Kidney (tissue), 14 donors: ENCODE measurements around the gene DROSHA. TPM values are rescaled to one million over a fixed set of nuclear protein-coding genes. Genes with fewer than 3 reads are reported as not detected.

Experiments used
- DNase-seq, 5 donors: peaks; one replicate each; pipeline ENCODE4 v3.0.0-alpha.2; 2013 to 2020
- FAIRE-seq: peaks from 2 replicates; lab custom pipeline; 2012; peaks lifted over from hg19 to GRCh38; lab: Jason Lieb, UNC
- H3K27ac ChIP-seq, 2 donors: one replicate each; pipeline ENCODE4 v1.7.0; 2013; ENCODE audit warnings: low read depth in 2 of 2, low read length in 2 of 2, inconsistent platforms in 1 of 2
- H3K27me3 ChIP-seq: one replicate; pipeline ENCODE4 v1.7.1; 2013; ENCODE audit warnings: low read length, inconsistent platforms; ENCODE audit not compliant: control insufficient read depth, insufficient read depth
- H3K36me3 ChIP-seq, 3 donors: one replicate each; pipeline versions ENCODE4 v1.7.0 to v1.7.1; 2013; ENCODE audit warnings: low read length in 3 of 3, control low read depth in 1 of 3, inconsistent platforms in 1 of 3; ENCODE audit not compliant: insufficient read depth in 3 of 3, control insufficient read depth in 2 of 3
- H3K4me1 ChIP-seq, 3 donors: one replicate each; pipeline versions ENCODE4 v1.7.0 to v1.7.1; 2013; ENCODE audit warnings: low read length in 3 of 3, inconsistent platforms in 1 of 3, low read depth in 1 of 3; ENCODE audit not compliant: control insufficient read depth in 2 of 3, insufficient read depth in 2 of 3
- H3K4me3 ChIP-seq, 3 donors: one replicate each; pipeline versions ENCODE4 v1.7.0 to v1.8.1; 2013; ENCODE audit warnings: low read length in 3 of 3, control low read depth in 1 of 3, inconsistent platforms in 1 of 3
- H3K9ac ChIP-seq, 3 donors: one replicate each; pipeline versions ENCODE4 v1.7.0 to v1.7.1; 2013; ENCODE audit warnings: low read length in 3 of 3, control low read depth in 1 of 3, inconsistent platforms in 1 of 3
- H3K9me3 ChIP-seq, 3 donors: one replicate each; pipeline versions ENCODE4 v1.7.0 to v1.7.1; 2013; ENCODE audit warnings: low read length in 3 of 3, control low read depth in 1 of 3, inconsistent platforms in 1 of 3; ENCODE audit not compliant: control insufficient read depth in 2 of 3, insufficient read depth in 1 of 3
- intact Hi-C: fragments of 100-400 bp; cut with DNase I; formaldehyde crosslinking; loops from one replicate; pipeline ENCODE4 v1.11.1; 2022
- polyA plus RNA-seq: library from polyadenylated mRNA; stranded (reverse); fragments of 350-450 nt; fragmentation: Illumina TruSeq; extraction: RNeasy Lipid Tissue Mini Kit (QIAGEN cat#74804); gene quantifications from one replicate; pipeline ENCODE4 v1.2.3, GENCODE V29; 2014; ENCODE audit warnings: low read depth, low replicate concordance; ENCODE audit not compliant: insufficient read depth
- total RNA-seq: library from RNA; stranded (reverse); fragmentation: NEBNext Ultra II Directional; extraction: Animal tissue kit (Norgen Biotek cat#: 25700); gene quantifications from one replicate; pipeline ENCODE4 v1.2.1, GENCODE V29; 2021
- TF ChIP-seq, protein P1 (sequence below): IDR thresholded peaks from 3 replicates; pipeline ENCODE4 v1.5.1; 2012; ENCODE audit warnings: mild to moderate bottlenecking, moderate library complexity, borderline replicate concordance; ENCODE audit not compliant: insufficient read depth; ENCODE audit errors: extremely low read depth
- donor health status: control.
- donor health status: control.
- donor health status: control.
- donor health status: control.
- donor health status: control.
- donor health status: DM: yes; HTN: yes; CAD: no.
- donor health status: Normal renal cell carcinoma (clear cell type).

Gene DROSHA
- total and polyA plus RNA-seq, 2 donors from 2014 or later = 39.9 to 51.6 TPM

DNA sequence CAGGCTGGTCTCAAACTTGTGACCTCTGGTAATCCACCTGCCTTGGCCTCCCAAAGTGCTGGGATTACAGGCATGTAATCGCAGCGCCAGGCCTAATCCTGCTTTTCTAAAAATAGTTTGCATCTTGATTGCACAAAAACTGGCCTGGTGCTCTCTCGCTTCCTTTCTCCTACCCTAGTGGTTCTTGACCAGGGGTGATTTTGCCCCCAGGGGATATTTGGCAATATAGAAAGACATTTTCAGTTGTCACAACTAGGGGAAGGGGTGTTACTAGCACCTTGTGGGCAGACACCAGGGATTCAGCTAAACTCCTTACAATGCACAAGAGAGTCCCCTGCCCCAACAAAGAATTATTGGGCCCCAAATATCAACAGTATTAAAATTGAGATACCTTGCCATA lies 139.8 kb downstream of the DROSHA start:
- no peak overlapping the region for H3K9ac ChIP-seq
- H3K36me3 ChIP-seq = no peaks in the 10 kb centered on the region

DNA sequence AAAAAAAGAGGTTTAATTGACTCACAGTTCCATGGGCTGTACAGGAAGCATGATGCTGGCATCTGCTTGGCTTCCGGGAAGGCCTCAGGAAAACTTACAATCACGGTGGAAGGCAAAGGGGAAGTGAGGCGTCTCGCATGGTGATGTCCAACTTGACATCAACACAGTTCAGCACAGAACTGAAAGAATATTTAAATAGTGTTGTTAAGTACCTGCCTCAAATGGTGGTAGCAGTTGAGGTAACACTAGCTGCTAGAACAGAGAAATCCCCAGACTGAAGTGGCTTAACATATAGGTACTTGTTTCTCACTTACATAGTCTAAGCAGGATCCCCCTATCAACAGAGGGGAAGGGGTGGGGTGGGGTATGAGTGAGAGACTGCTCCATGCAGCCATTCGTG lies 141.6 kb downstream of the DROSHA start:
- Histone ChIP-seq H3K36me3 (no peaks in the 10 kb centered on the region), H3K4me1 (no peaks in the 10 kb centered on the region), H3K4me3 (no peak overlapping the region), H3K9ac (no peak overlapping the region), H3K27me3 (no peaks in the 10 kb centered on the region), H3K9me3 (peaks cover 0 to 8% (median 0%) of the 10 kb centered on the region in 3 donors), H3K27ac (no peak overlapping the region)
- intact Hi-C loops = no loop called here
- DNase-seq = no peak
- TF ChIP-seq, protein P1, sequence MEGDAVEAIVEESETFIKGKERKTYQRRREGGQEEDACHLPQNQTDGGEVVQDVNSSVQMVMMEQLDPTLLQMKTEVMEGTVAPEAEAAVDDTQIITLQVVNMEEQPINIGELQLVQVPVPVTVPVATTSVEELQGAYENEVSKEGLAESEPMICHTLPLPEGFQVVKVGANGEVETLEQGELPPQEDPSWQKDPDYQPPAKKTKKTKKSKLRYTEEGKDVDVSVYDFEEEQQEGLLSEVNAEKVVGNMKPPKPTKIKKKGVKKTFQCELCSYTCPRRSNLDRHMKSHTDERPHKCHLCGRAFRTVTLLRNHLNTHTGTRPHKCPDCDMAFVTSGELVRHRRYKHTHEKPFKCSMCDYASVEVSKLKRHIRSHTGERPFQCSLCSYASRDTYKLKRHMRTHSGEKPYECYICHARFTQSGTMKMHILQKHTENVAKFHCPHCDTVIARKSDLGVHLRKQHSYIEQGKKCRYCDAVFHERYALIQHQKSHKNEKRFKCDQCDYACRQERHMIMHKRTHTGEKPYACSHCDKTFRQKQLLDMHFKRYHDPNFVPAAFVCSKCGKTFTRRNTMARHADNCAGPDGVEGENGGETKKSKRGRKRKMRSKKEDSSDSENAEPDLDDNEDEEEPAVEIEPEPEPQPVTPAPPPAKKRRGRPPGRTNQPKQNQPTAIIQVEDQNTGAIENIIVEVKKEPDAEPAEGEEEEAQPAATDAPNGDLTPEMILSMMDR = no peak
- FAIRE-seq = no peak

More for the DNA sequence above, 139.8 kb downstream of the DROSHA start:
- H3K9me3 ChIP-seq = peaks cover 0 to 8% (median 0%) of the 10 kb centered on the region in 3 donors
- H3K27me3 ChIP-seq = no peaks in the 10 kb centered on the region
- DNase-seq = no peak
- no peak overlapping the region for H3K4me3 ChIP-seq
- TF ChIP-seq, protein P1 = no peak
- no peak for FAIRE-seq
- H3K4me1 ChIP-seq = no peaks in the 10 kb centered on the region
- H3K27ac ChIP-seq = no peak overlapping the region
- intact Hi-C loops = no loop called here

DNA sequence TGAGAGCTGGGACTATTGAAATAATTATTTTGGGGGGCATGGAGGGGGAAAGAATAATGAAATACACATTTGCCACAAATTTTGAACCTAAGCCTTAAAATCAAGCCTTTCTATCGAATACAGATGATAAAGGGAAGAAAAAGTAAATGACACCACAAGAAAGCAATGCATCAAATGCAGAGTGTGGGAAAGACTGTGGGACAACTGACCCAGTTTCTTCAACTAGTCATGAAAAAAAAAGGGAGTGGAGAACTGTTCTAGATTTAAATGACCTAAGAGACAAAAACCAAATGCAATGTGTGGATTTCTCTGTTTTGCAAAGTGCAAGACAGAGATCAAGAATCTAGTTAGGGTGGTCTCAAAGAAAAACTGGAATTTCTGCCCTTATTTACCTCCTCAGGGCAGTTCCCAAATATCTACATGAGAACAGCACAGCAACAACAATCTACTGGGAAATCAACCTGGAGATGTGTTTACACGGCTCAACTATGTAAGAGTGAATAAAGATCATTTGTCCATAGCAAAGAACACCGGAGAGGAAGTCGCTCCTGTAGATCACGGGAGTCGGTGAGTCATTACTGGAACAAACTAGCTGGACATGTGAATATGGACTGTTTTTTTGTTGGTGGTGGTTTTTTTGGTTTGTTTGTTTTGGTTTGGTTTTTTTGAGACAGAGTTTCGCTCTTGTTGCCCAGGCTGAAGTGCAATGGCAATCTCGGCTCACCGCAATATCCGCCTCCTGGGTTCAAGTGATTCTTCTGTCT lies 145.9 kb downstream of the DROSHA start:
- no peaks in the 10 kb centered on the region for H3K36me3 ChIP-seq
- intact Hi-C loops = no loop called here
- TF ChIP-seq, protein P1 = no peak
- H3K9me3 ChIP-seq = peaks cover 0 to 8% (median 0%) of the 10 kb centered on the region in 3 donors
- no peaks in the 10 kb centered on the region for H3K27me3 ChIP-seq
- no peak overlapping the region for H3K9ac ChIP-seq
- H3K4me3 ChIP-seq = no peak overlapping the region
- H3K27ac ChIP-seq = no peak overlapping the region
- FAIRE-seq = no peak
- DNase-seq = no peak
- H3K4me1 ChIP-seq = no peaks in the 10 kb centered on the region
